Femur (tissue), 1 donor: Measurements from ENCODE around the gene KRR1.
"Not testable (repeated sequence)": the region's sequence is repeated elsewhere in the genome, so short reads cannot be mapped to it uniquely, and the experiment has no call there.

Experiments used
- DNase-seq: peaks from one replicate; pipeline ENCODE4 v3.0.0-alpha.2; 2017

The KRR1 gene

GRCh38 chr12:75471902-75472890 lies 39.2 kb downstream of the KRR1 start:
- no peak for DNase-seq

DNA sequence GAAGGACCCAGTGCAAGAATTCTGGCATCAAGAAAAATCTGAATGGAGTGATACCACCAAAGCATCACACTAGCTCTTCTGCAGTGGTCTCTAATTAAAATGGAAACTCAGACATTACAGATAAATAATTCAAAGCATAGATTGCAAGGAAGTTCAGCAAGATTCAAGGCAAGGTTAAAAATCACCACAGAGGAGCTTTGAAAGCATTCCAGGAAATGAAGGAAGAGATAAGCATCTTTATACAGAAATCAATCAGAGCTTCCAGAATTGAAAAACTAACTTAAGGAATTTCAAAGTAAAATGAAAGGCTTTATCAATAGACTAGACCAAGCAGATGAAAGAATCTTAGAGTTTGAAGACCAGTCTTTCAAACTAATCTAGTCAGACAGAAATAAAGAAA lies 51.2 kb downstream of the KRR1 start:
- DNase-seq = no peak

- DNase-seq = no peak
Observed at GRCh38 chr12:75459755-75460154, 51.7 kb downstream of the KRR1 start.

DNA sequence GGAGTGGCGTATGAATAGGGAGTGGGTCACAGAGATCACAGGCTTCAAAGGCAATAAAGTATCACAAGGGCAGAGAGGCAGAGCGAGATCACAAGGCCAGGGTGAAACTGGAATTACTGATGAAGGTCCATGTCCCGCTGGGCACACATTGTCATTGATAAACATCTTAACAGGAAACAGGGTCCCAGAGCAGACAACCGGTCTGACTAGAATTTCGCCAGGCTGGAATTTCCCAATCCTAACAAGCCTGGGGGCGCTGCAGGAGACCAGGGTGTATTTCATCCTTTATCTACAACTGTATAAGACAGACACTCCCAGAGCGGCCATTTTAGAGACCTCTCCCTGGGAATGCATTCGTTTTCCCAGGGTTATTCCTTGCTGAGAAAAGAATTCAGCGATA lies 53.5 kb downstream of the KRR1 start:
- not testable (repeated sequence) for DNase-seq

DNA sequence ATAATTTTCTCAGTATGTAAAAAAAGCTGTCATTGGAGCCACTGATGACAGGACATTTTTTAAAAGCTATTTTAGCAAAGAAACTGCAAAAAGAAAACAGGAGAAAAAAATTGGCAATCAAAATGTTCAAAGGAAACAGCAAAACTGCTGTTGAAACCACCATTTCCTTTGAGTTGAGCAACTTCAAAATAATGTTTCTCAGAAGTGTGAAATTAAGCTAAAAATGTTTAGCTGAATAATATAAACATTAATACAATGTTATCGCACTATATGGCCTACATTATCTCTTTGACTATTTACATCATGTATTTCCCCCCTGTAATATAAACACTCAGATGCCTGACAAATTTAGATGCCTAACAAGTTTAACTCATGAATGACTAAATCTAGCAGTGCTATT lies 54.2 kb downstream of the KRR1 start:
- no peak for DNase-seq

- DNase-seq = no peak
Observed at GRCh38 chr12:75455839-75456238, 55.6 kb downstream of the KRR1 start.

DNA sequence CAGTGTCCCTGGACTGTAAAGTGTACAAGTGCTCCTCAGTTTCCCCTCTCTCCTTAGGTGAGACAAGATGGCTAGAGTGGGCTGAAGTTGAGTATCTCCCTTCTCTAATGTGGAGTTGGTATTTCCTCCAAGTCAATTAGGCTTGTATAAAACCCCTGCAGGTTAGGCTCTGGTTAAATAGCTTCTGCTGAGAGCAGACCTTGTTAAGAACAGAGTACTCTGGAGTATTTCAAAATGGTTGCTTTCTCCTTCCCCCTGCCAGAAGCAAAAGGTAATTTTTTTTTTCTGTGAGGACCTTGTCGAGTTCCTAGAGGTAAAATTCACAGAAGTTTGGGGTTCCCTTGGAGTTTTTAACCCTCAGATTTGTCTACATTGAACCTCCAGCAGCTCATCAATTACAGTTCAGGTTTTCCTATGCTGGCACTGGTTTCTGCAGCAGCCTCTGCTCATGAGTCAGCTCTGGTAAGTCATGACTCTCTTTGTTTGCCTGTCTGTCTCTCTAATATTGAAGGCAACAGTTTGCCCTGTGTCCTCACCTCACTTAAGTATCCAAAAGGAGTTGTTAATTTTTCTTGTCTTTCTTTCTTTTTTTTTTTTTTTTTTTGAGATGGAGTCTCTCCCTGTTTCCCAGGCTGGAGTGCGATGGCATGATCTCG lies 58.6 kb downstream of the KRR1 start:
- no peak for DNase-seq

DNA sequence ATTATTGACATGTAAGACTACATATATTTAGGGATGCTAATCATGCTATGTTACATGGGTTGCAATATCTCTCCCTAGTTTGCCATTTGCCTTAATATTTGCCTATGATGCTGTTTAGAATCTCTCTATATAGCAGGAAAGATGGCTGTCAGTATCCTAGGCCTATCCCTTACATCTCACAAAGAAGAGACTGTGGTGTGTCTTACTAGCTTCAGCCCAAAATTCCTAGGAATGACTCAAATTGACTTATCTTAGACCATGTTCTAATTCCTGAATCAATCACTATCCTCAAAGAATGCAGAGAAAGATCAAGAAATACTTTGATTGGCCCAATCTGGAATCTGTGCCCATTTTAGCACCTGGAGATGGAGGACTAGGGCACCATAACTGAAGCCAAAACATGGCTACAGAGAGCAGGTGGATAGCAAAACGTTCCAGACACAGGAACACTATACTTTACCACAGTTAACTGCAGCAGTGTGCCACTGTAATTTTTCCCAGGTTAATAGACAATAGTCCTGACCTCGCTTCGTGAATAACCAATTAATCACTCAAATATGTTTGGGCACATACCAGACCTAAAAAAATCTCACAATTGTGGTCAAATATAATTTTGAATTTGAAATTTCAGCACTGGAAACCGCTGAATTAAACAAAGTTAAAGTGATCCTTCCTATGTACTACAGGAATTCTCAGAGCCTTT lies 63.6 kb downstream of the KRR1 start:
- no peak for DNase-seq

DNA sequence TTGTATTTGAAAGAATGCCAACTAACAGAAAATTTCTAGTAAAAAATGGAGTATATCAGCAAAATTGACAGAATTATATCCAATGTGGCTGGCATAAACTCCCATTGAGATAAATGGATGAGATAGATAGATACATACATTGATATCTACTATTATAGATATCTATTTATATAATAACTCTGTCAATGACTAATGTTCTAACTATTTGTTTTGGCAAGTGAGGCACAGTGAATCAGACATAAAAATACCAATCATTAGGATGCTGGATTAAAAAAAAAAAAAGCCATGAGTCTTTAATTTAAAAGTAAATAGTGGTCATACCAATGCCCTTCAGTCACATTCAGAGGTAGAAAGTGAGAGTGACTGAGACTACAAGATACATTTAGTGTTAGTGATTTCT lies 64.6 kb downstream of the KRR1 start:
- no peak for DNase-seq

GRCh38 chr12:75445137-75445507 lies 66.3 kb downstream of the KRR1 start:
- DNase-seq = not testable (repeated sequence)

DNA sequence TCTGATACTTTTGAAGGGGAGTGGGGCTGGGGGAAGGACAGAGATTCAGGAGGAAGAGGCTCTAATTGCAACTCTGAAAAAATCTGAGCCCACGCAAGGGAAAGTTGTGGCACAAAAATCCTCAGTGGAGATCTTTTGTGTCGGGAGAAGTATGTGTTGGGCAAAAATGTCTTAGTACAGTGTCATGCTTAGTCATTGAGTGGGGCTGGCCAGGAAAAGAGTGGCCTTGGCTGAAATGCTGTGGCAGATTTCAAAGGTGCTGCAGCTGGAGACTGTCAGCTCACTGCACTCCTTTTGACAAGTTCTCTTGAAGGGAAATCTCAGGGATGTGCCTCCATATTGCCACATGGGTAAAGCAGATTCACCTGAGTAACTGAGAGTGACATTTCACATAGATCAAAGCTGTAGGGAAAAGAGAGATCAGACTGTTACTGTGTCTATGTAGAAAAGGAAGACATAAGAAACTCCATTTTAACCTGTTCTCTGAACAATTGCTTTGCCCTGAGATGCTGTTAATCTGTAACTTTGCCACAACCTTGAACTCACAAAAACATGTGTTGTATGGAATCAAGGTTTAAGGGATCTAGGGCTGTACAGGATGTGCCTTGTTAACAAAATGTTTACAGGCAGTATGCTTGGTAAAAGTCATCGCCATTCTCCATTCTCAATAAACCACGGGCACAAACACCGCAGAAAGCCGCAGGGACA lies 66.8 kb downstream of the KRR1 start:
- no peak for DNase-seq

GRCh38 chr12:75443709-75444108 lies 67.7 kb downstream of the KRR1 start:
- DNase-seq = no peak

DNA sequence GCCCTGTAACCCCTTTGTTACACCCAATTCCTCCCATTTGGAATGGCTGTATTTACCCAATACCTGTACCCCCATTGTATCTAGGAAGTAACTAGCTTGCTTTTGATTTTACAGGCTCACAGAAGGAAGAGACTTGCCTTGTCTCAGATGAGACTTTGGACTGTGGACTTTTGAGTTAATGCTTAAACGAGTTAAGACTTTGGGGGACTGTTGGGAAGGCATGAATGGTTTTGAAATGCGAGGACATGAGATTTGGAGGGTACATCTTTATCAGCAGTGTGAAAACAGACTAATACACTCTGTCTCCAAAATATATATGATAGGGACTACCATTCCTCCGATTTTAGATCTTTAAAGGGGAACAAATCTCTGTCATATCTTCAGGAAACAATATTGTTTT lies 69.0 kb downstream of the KRR1 start:
- DNase-seq = not testable (repeated sequence)

- not testable (repeated sequence) for DNase-seq
Observed at GRCh38 chr12:75441687-75442449, 69.5 kb downstream of the KRR1 start.
